GM12878 (cell line): ENCODE measurements around the gene TRHDE. TPM values are rescaled to one million over a fixed set of nuclear protein-coding genes. Genes with fewer than 3 reads are reported as not detected.

ENCODE experiments used
- ATAC-seq: fragments of 200-7000 bp; cut with Tn5 transposase; 3 replicates; pipeline ENCODE4 v1.9.1; 2020; ENCODE audit warnings: mild to moderate bottlenecking, moderate library complexity
- BruUV-seq: library from RNA; stranded (reverse); fragments of 400-500 nt; replicated peaks from 2 replicates; lab custom pipeline; 2021; lab: Mats Ljungman, UMichigan
- CTCF ChIA-PET: fragments of 300-600 bp; sonication (Branson Sonifier 250); formaldehyde crosslinking; extraction: SDS; loops from one replicate; lab custom pipeline; 2021; ENCODE audit warnings: inconsistent platforms; lab: Yijun Ruan, JAX
- POLR2A ChIA-PET: fragments of 350-600 bp; formaldehyde crosslinking; extraction: SDS; loops from one replicate; lab custom pipeline; 2021; ENCODE audit warnings: inconsistent platforms; lab: Charles Lee
- RAD21 ChIA-PET: fragments of 300-600 bp; sonication (Branson Sonifier 250); formaldehyde crosslinking; loops from one replicate; lab custom pipeline; 2023; ENCODE audit warnings: antibody characterized with exemption; ENCODE audit not compliant: unreplicated experiment; lab: Charles Lee
- SMC1A ChIA-PET: fragments of 300-600 bp; sonication (Branson Sonifier 250); formaldehyde crosslinking; loops from one replicate; lab custom pipeline; 2023; ENCODE audit not compliant: unreplicated experiment, uncharacterized antibody; lab: Charles Lee
- DNase-seq: peaks from one replicate; pipeline ENCODE4 v3.0.0-alpha.2; 2011; ENCODE audit warnings: low read depth, low spot score
- FAIRE-seq: peaks from 3 replicates; lab custom pipeline; 2011; peaks lifted over from hg19 to GRCh38; lab: Jason Lieb, UNC
- H2AFZ ChIP-seq: 2 replicates; pipeline ENCODE4 v1.6.0; 2011; ENCODE audit warnings: low read depth, low read length, control low read depth; ENCODE audit not compliant: control insufficient read depth
- H3K27ac ChIP-seq: 2 replicates; pipeline ENCODE4 v1.5.1; 2011; ENCODE audit warnings: control low read depth; ENCODE audit not compliant: control insufficient read depth, insufficient read depth
- H3K27me3 ChIP-seq, 2 experiments: replicated peaks in 1 of 2; 2 replicates each; pipeline versions ENCODE4 v1.6.0 to v1.6.1; 2011; ENCODE audit warnings: low read length in 1 of 2; ENCODE audit not compliant: control insufficient read depth in 2 of 2, insufficient read depth in 2 of 2
- H3K36me3 ChIP-seq, 2 experiments: 2 replicates each; pipeline ENCODE4 v1.5.1; 2011; ENCODE audit warnings: low read length in 1 of 2; ENCODE audit not compliant: control insufficient read depth in 2 of 2, insufficient read depth in 2 of 2
- H3K4me1 ChIP-seq: 2 replicates; pipeline ENCODE4 v1.6.1; 2011; ENCODE audit warnings: mild to moderate bottlenecking, low read length, moderate library complexity, mixed read lengths; ENCODE audit not compliant: control insufficient read depth, insufficient read depth
- H3K4me2 ChIP-seq: 2 replicates; pipeline ENCODE4 v1.6.0; 2011; ENCODE audit warnings: control low read depth; ENCODE audit not compliant: control insufficient read depth, insufficient read depth
- H3K4me3 ChIP-seq: fragments of 200-600 bp; sonication (generic); 2 replicates; pipeline ENCODE4 v1.5.1; 2016
- H3K79me2 ChIP-seq: 2 replicates; pipeline ENCODE4 v1.6.0; 2011; ENCODE audit warnings: low read length; ENCODE audit not compliant: control insufficient read depth, insufficient read depth
- H3K9ac ChIP-seq: 2 replicates; pipeline ENCODE4 v1.8.0; 2011; ENCODE audit warnings: low read length, control low read depth, mixed read lengths; ENCODE audit not compliant: control insufficient read depth, insufficient read depth
- H3K9me3 ChIP-seq: replicated peaks from 3 replicates; pipeline ENCODE4 v1.5.1; 2011; ENCODE audit warnings: mild to moderate bottlenecking, low read length; ENCODE audit not compliant: control insufficient read depth, insufficient read depth
- H4K20me1 ChIP-seq: 2 replicates; pipeline ENCODE4 v1.6.0; 2011; ENCODE audit not compliant: control insufficient read depth, insufficient read depth
- E2F4 ChIP-seq: IDR thresholded peaks from 2 replicates; pipeline ENCODE4 v1.6.1; 2012; ENCODE audit warnings: low read depth, low read length, improper control_type of control experiment
- GABPA ChIP-seq: IDR thresholded peaks from 2 replicates; pipeline ENCODE4 v1.6.1; 2014; ENCODE audit warnings: antibody characterized with exemption, low read depth, mild to moderate bottlenecking, inconsistent platforms
- POLR2AphosphoS5 ChIP-seq: IDR thresholded peaks from 2 replicates; pipeline ENCODE4 v1.6.1; 2011; ENCODE audit warnings: mild to moderate bottlenecking, low read length, inconsistent platforms
- RELB ChIP-seq: fragments of 450-650 bp; IDR thresholded peaks from 2 replicates; pipeline ENCODE4 v1.6.1; 2017; ENCODE audit warnings: low read depth, mild to moderate bottlenecking, moderate library complexity
- WRNIP1 ChIP-seq: IDR thresholded peaks from 2 replicates; pipeline ENCODE4 v1.6.1; 2011; ENCODE audit warnings: low read depth, low read length, improper control_type of control experiment, borderline replicate concordance
- ZNF217 ChIP-seq: fragments of 450-650 bp; IDR thresholded peaks from 2 replicates; pipeline ENCODE4 v1.6.1; 2017; ENCODE audit warnings: antibody characterized with exemption, mild to moderate bottlenecking
- WGBS: methylation state at CpG from one replicate; pipeline ENCODE4 v1.1.6; 2016; ENCODE audit warnings: low lambda C conversion rate; ENCODE audit not compliant: insufficient replicate concordance, insufficient coverage; ENCODE audit errors: missing lambda C conversion rate; 5-methylcytosine and 5-hydroxymethylcytosine counted together
- in situ Hi-C: fragments of 300-500 bp; cut with MboI; formaldehyde crosslinking; loops from 9 replicates; pipeline ENCODE4 v1.14.3; 2018; ENCODE audit warnings: mixed read lengths
- intact Hi-C: fragments of 100-400 bp; cut with micrococcal nuclease; formaldehyde crosslinking; loops from one replicate; pipeline ENCODE4 v1.14.2; 2022; ENCODE audit not compliant: unreplicated experiment
- polyA plus RNA-seq, 11 experiments: library from polyadenylated mRNA; depleted of rRNA in 4 of 11; unstranded in 6 of 11; stranded (reverse) in 5 of 11; fragments of >200 nt; fragmentation: Nextera tagmentation in 4 of 11; fragmentation: Illumina TruSeq in 1 of 11; extraction: Ambion mirVana in 4 of 11; extraction: Trizol in 1 of 11; gene quantifications; 1 replicate in 1 of 11; 2 replicates in 10 of 11; pipeline versions ENCODE4 v1.2.1 to v1.2.3, GENCODE V29; 2011 to 2016; ENCODE audit warnings: inconsistent platforms in 2 of 11, missing spikeins in 2 of 11, low read depth in 1 of 11
- total RNA-seq, 4 experiments: library from RNA; depleted of rRNA in 3 of 4; stranded (reverse); fragments of >200 nt in 3 of 4; fragmentation: Illumina TruSeq in 1 of 4; extraction: Trizol in 1 of 4; gene quantifications; 2 replicates each; pipeline versions ENCODE4 v1.2.1 to v1.2.3, GENCODE V29; 2013 to 2021

TRHDE gene
- total and polyA plus RNA-seq, 10 of the 15 experiments (the other 5 are each of a cell fraction or from before 2014, with no cell fraction given), result not detected

- no TSS peak for BruUV-seq
- TF ChIP-seq GABPA, result no peak
- no peak for TF ChIP-seq WRNIP1
- no peak for TF ChIP-seq E2F4
- no peak for TF ChIP-seq POLR2AphosphoS5
- TF ChIP-seq RELB, result no peak
- TF ChIP-seq ZNF217, result no peak
- H3K9ac ChIP-seq, result no peak overlapping the region
- no peak overlapping the region for H2AFZ ChIP-seq
- no peak overlapping the region for H3K4me3 ChIP-seq
- ATAC-seq (no peak), DNase-seq (no peak), FAIRE-seq (no peak)
- no peak overlapping the region for H3K4me2 ChIP-seq
- H4K20me1 ChIP-seq, result no peaks in the 10 kb centered on the region
- H3K36me3 ChIP-seq, result no peaks in the 10 kb centered on the region
- ChIA-PET CTCF (interaction anchor here (0.8 kb wide), 1 partner anchor 8 kb away, joined by 3 read pairs; no protein-coding TSS in a partner anchor), SMC1A (no interaction called here), POLR2A (no interaction called here), RAD21 (no interaction called here)
- intact Hi-C loops (no loop called here), in situ Hi-C loops (no loop called here)
- no peaks in the 10 kb centered on the region for H3K4me1 ChIP-seq
- no peaks in the 10 kb centered on the region for H3K9me3 ChIP-seq
- no peaks in the 10 kb centered on the region for H3K27me3 ChIP-seq
- H3K27ac ChIP-seq, result no peak overlapping the region
- WGBS, result 6% methylated on average over 6 of the region's 6 CpGs
- no peaks in the 10 kb centered on the region for H3K79me2 ChIP-seq
These were observed 65.2 kb downstream of the TRHDE start for GRCh38 chr12:72337382-72337781.
